Vagina (tissue), 2 donors: ENCODE measurements around the gene UNC5CL.

ENCODE experiments used
- POLR2A ChIP-seq, 2 donors: fragments of 450-650 bp; IDR thresholded peaks; one replicate each; pipeline ENCODE4 v1.6.1; 2017; ENCODE audit warnings: antibody characterized with exemption in 2 of 2, mild to moderate bottlenecking in 2 of 2, moderate library complexity in 2 of 2
- POLR2AphosphoS5 ChIP-seq, 2 donors: sonication (generic); formaldehyde crosslinking; IDR thresholded peaks; one replicate each; pipeline ENCODE4 v1.9.0; 2017; ENCODE audit warnings: antibody characterized with exemption in 2 of 2, mild to moderate bottlenecking in 2 of 2, low read depth in 1 of 2; ENCODE audit not compliant: insufficient read depth in 1 of 2
- TF ChIP-seq, protein P1 (sequence below), 3 experiments: fragments of 450-650 bp in 2 of 3; fragments of 200-600 bp in 1 of 3; sonication (generic) in 1 of 3; IDR thresholded peaks; one replicate each; pipeline ENCODE4 v1.5.1; 2017 to 2019; ENCODE audit warnings: antibody characterized with exemption in 3 of 3, mild to moderate bottlenecking in 2 of 3, moderate library complexity in 2 of 3

DNA sequence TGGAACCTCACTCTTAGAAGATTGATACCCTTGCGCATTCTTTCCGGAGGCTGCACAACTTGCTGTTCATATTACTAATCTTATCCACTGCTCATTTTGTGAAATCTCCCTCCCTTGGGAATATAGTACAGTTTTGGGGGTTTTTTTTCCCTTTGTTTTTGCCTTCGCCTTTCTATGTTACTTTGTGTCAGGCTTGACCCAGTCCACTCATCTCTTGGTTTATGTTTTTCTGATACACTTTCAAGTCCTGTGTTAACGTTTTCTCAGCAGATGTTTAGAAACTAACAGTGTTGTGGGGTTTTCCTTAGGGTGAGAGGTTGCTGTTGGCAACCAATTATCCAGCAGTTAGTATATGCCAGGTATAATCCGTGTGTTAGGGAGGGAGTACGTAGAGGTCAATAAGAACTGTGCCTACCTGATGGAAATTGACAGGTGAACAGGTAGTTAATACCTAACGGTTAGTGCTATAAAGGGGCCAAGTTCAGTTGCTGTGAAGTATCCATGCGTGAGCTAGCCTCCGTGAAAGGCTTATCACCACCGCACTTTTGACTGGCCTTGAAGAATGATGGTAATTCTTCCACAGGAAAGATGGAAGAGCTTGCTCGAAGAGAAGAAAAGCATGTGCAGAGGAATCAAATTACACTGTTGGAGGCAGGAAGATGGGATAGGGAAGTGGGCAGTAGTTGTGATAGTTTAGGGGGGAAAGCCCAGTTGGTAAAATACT, 35.1 kb upstream of the UNC5CL start:
- TF ChIP-seq, protein P1, sequence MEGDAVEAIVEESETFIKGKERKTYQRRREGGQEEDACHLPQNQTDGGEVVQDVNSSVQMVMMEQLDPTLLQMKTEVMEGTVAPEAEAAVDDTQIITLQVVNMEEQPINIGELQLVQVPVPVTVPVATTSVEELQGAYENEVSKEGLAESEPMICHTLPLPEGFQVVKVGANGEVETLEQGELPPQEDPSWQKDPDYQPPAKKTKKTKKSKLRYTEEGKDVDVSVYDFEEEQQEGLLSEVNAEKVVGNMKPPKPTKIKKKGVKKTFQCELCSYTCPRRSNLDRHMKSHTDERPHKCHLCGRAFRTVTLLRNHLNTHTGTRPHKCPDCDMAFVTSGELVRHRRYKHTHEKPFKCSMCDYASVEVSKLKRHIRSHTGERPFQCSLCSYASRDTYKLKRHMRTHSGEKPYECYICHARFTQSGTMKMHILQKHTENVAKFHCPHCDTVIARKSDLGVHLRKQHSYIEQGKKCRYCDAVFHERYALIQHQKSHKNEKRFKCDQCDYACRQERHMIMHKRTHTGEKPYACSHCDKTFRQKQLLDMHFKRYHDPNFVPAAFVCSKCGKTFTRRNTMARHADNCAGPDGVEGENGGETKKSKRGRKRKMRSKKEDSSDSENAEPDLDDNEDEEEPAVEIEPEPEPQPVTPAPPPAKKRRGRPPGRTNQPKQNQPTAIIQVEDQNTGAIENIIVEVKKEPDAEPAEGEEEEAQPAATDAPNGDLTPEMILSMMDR (IDR thresholded peaks at IDR 0.05) = no peak
- TF ChIP-seq POLR2A (IDR thresholded peaks at IDR 0.05) = no peak
- no peak for TF ChIP-seq POLR2AphosphoS5 (IDR thresholded peaks at IDR 0.05; ENCODE audit: insufficient read depth in 1 of 2, low read depth in 1 of 2)
